ENCODE data around the gene FGD4.

The FGD4 gene

GRCh38 chr12:32686340-32686739, 287.0 kb downstream of the FGD4 start:
- Histone ChIP-seq H2AFZ (no peak overlapping the region), H3K4me3 (ENCODE audit: low read depth, low read length) (no peak overlapping the region), H3K36me3 (ENCODE audit: control insufficient read depth, insufficient read depth, low read length) (no peaks in the 10 kb centered on the region), H3K4me1 (peaks cover 3% of the 10 kb centered on the region), H3K4me2 (ENCODE audit: low read length) (no peak overlapping the region), H3K9me3 (ENCODE audit: control insufficient read depth, low read length) (no peaks in the 10 kb centered on the region), H3K9ac (no peak overlapping the region), H3K79me2 (peaks cover 79% of the 10 kb centered on the region), H3K27ac (no peak overlapping the region), H3K27me3 (ENCODE audit: control insufficient read depth, insufficient read depth, low read length) (no peaks in the 10 kb centered on the region)
- no peak for TF ChIP-seq CTCF (IDR thresholded peaks at IDR 0.05)

DNA sequence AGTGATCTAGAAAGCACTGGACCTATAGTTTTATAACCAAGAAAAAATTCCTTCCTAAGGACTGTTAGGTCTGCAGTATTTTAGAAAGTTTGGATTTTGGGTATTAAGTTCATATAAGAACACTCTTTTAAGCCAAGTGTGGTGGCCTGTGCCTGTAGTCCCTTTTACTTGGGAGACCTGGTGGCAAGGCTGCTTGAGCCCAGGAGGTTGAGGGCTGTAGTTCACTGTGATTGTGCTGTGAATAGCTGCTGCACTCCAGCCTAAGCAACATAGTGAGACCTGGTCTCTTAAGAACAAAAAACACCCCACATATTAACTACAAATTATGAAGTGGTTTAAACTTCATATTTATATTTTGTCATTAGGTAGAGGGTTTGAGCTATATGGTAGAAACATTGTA, 289.4 kb downstream of the FGD4 start:
- Histone ChIP-seq H3K27me3 (ENCODE audit: control insufficient read depth, insufficient read depth, low read length) (no peaks in the 10 kb centered on the region), H3K4me3 (ENCODE audit: low read depth, low read length) (no peak overlapping the region), H2AFZ (no peak overlapping the region), H3K9ac (no peak overlapping the region), H3K79me2 (peaks cover 68% of the 10 kb centered on the region), H3K4me1 (peaks cover 3% of the 10 kb centered on the region), H3K9me3 (ENCODE audit: control insufficient read depth, low read length) (no peaks in the 10 kb centered on the region), H3K4me2 (ENCODE audit: low read length) (no peak overlapping the region), H3K27ac (no peak overlapping the region), H3K36me3 (ENCODE audit: control insufficient read depth, insufficient read depth, low read length) (no peaks in the 10 kb centered on the region)
- no peak for TF ChIP-seq CTCF (IDR thresholded peaks at IDR 0.05)

DNA sequence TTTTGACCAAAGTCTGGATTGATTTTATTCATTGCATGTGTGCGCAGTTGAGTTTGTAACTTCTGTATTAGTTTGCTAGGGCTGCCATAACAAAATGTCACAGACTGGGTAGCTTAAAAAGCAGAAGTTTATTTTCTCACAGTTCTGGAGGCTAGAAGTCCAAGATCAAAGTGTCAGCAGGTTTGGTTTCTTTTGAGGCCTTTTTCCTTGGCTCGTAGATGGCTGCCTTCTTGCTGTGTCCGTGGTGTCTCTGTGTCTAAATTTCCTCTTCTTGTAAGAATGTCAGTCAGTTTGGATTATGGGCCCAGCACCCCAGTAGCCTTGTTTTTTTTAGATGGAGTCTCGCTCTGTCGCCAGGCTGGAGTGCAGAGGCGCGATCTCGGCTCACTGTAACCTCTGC, 291.6 kb downstream of the FGD4 start:
- Histone ChIP-seq H3K9ac (no peak overlapping the region), H3K4me2 (ENCODE audit: low read length) (no peak overlapping the region), H3K27me3 (ENCODE audit: control insufficient read depth, insufficient read depth, low read length) (no peaks in the 10 kb centered on the region), H3K4me3 (ENCODE audit: low read depth, low read length) (no peak overlapping the region), H3K9me3 (ENCODE audit: control insufficient read depth, low read length) (no peaks in the 10 kb centered on the region), H3K36me3 (ENCODE audit: control insufficient read depth, insufficient read depth, low read length) (no peaks in the 10 kb centered on the region), H2AFZ (no peak overlapping the region), H3K79me2 (peaks cover 65% of the 10 kb centered on the region), H3K27ac (no peak overlapping the region), H3K4me1 (peaks cover 3% of the 10 kb centered on the region)
- no peak for TF ChIP-seq CTCF (IDR thresholded peaks at IDR 0.05)

DNA sequence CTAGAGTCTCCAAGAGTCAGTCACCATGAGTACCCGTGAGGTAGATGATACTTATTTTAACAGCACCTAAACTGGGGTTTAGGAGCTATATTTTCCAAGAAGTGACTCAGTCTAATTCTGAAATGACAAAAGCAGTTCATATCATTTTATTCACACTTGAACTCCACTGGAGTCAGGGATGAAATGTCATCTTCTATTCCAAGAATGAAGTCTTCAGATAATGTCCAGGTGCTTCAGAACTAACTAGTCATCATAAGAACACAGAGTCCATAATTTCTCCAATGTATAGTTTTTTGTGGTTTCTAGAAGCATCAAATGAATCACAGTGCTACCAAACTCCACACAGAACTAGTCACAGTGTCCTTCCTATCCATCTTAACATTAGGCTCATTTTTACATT, 293.0 kb downstream of the FGD4 start:
- H2AFZ ChIP-seq: no peak overlapping the region
- no peaks in the 10 kb centered on the region for H3K27me3 ChIP-seq (ENCODE audit: control insufficient read depth, insufficient read depth, low read length)
- no peaks in the 10 kb centered on the region for H3K9me3 ChIP-seq (ENCODE audit: control insufficient read depth, low read length)
- no peak overlapping the region for H3K4me3 ChIP-seq (ENCODE audit: low read depth, low read length)
- peaks cover 60% of the 10 kb centered on the region for H3K79me2 ChIP-seq
- H3K9ac ChIP-seq: no peak overlapping the region
- TF ChIP-seq CTCF (IDR thresholded peaks at IDR 0.05): no peak
- no peaks in the 10 kb centered on the region for H3K36me3 ChIP-seq (ENCODE audit: control insufficient read depth, insufficient read depth, low read length)
- peaks cover 8% of the 10 kb centered on the region for H3K4me1 ChIP-seq
- H3K27ac ChIP-seq: no peak overlapping the region
- no peak overlapping the region for H3K4me2 ChIP-seq (ENCODE audit: low read length)

DNA sequence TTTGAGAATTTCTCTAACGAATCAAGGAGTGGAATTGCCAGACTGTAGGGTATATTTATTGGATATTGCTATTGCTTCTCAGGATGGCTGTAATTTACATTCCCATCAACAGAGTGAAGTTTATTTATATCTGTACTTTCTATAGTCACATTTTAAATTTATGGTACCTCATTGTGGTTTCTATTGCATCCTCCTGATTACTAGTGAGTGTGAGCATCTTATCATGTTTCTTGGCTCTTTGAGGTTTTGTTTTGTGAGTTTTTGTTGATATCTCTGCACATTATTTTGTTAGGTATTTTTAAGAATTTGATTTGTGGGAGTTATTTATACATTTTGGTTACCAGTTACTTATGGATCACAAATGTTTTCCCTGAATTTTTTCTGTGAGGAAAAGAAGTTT, 293.7 kb downstream of the FGD4 start:
- Histone ChIP-seq H2AFZ (no peak overlapping the region), H3K79me2 (peaks cover 57% of the 10 kb centered on the region), H3K4me2 (ENCODE audit: low read length) (no peak overlapping the region), H3K4me3 (ENCODE audit: low read depth, low read length) (no peak overlapping the region), H3K9me3 (ENCODE audit: control insufficient read depth, low read length) (no peaks in the 10 kb centered on the region), H3K27me3 (ENCODE audit: control insufficient read depth, insufficient read depth, low read length) (no peaks in the 10 kb centered on the region), H3K36me3 (ENCODE audit: control insufficient read depth, insufficient read depth, low read length) (no peaks in the 10 kb centered on the region), H3K27ac (no peak overlapping the region), H3K9ac (no peak overlapping the region), H3K4me1 (peaks cover 9% of the 10 kb centered on the region)
- TF ChIP-seq CTCF (IDR thresholded peaks at IDR 0.05): no peak

Data from parathyroid adenoma (tissue), 2 donors.